ENCODE results near the gene ITPR2.
"Not testable (repeated sequence)": the region's sequence is repeated elsewhere in the genome, so short reads cannot be mapped to it uniquely, and the experiment has no call there.

The ITPR2 gene

GRCh38 chr12:26698186-26698585, 134.8 kb downstream of the ITPR2 start:
- DNase-seq: no peak

- DNase-seq: no peak
These were observed 135.8 kb downstream of the ITPR2 start for GRCh38 chr12:26697217-26697616.

- DNase-seq: peak; percentile 49
These were observed 136.3 kb downstream of the ITPR2 start for GRCh38 chr12:26696613-26697092.

- no peak for DNase-seq
These were observed 136.9 kb downstream of the ITPR2 start for GRCh38 chr12:26696048-26696612.

- no peak for DNase-seq
These were observed 138.6 kb downstream of the ITPR2 start for GRCh38 chr12:26694402-26694801.

- DNase-seq: no peak
These were observed 140.6 kb downstream of the ITPR2 start for GRCh38 chr12:26692407-26692806.

GRCh38 chr12:26691234-26691970, 141.6 kb downstream of the ITPR2 start:
- peak; percentile 60 for DNase-seq

GRCh38 chr12:26690601-26691000, 142.4 kb downstream of the ITPR2 start:
- DNase-seq: no peak

GRCh38 chr12:26689281-26689841, 143.6 kb downstream of the ITPR2 start:
- no peak for DNase-seq

- DNase-seq: no peak
These were observed 144.6 kb downstream of the ITPR2 start for GRCh38 chr12:26688344-26688904.

GRCh38 chr12:26686408-26686807, 146.6 kb downstream of the ITPR2 start:
- DNase-seq: no peak

- no peak for DNase-seq
These were observed 148.9 kb downstream of the ITPR2 start for GRCh38 chr12:26684101-26684500.

- DNase-seq: no peak
These were observed 149.6 kb downstream of the ITPR2 start for GRCh38 chr12:26683443-26683842.

GRCh38 chr12:26680727-26681455, 152.1 kb downstream of the ITPR2 start:
- DNase-seq: no peak

- DNase-seq: peak; percentile 14
These were observed 154.0 kb downstream of the ITPR2 start for GRCh38 chr12:26678697-26679660.

- DNase-seq: not testable (repeated sequence)
These were observed 161.5 kb downstream of the ITPR2 start for GRCh38 chr12:26671487-26671886.

- no peak for DNase-seq
These were observed 164.1 kb downstream of the ITPR2 start for GRCh38 chr12:26668847-26669246.

- no peak for DNase-seq
These were observed 164.8 kb downstream of the ITPR2 start for GRCh38 chr12:26668230-26668629.

GRCh38 chr12:26666286-26666685, 166.7 kb downstream of the ITPR2 start:
- no peak for DNase-seq

GRCh38 chr12:26661399-26661798, 171.6 kb downstream of the ITPR2 start:
- no peak for DNase-seq

GRCh38 chr12:26659930-26660329, 173.1 kb downstream of the ITPR2 start:
- DNase-seq: no peak

GRCh38 chr12:26658991-26659390, 174.0 kb downstream of the ITPR2 start:
- no peak for DNase-seq
